GM18867 (cell line): ENCODE measurements around the gene DSTN.

Source experiments
- ATAC-seq: cut with Tn5 transposase; IDR thresholded peaks from one replicate; pipeline ENCODE4 v1.9.1; 2021; ENCODE audit warnings: mild to moderate bottlenecking, moderate library complexity; ENCODE audit not compliant: unreplicated experiment

Gene DSTN

GRCh38 chr20:17569616-17570346, at the start of gene DSTN:
Gene DSTN (plus strand): TSS chr20:17570075. CDS start chr20:17570209, 134 bp downstream.
- peak; percentile 93 for ATAC-seq

- no peak for ATAC-seq
These were observed 49.3 kb upstream of the DSTN start for GRCh38 chr20:17520583-17520982.

- ATAC-seq, result no peak
These were observed 47.3 kb upstream of the DSTN start for GRCh38 chr20:17522528-17522927.

- no peak for ATAC-seq
These were observed 46.5 kb upstream of the DSTN start for GRCh38 chr20:17523326-17523725.

GRCh38 chr20:17524560-17524959, 45.3 kb upstream of the DSTN start:
- no peak for ATAC-seq

- no peak for ATAC-seq
These were observed 44.7 kb upstream of the DSTN start for GRCh38 chr20:17525132-17525531.

- ATAC-seq, result peak; percentile 77
These were observed 44.2 kb upstream of the DSTN start for GRCh38 chr20:17525650-17526049.

GRCh38 chr20:17529586-17529985, 40.3 kb upstream of the DSTN start:
- no peak for ATAC-seq

- ATAC-seq, result no peak
These were observed 39.7 kb upstream of the DSTN start for GRCh38 chr20:17530153-17530552.

- ATAC-seq, result peak; percentile 66
These were observed 38.9 kb upstream of the DSTN start, which contains the start of gene BFSP1 for GRCh38 chr20:17530716-17531664. Gene BFSP1 (minus strand): TSS chr20:17531379. CDS start chr20:17531329, 50 bp downstream.

- no peak for ATAC-seq
These were observed 38.2 kb upstream of the DSTN start for GRCh38 chr20:17531665-17532025.

GRCh38 chr20:17533396-17533795, 36.5 kb upstream of the DSTN start:
- no peak for ATAC-seq

GRCh38 chr20:17534077-17534476, 35.8 kb upstream of the DSTN start:
- no peak for ATAC-seq

GRCh38 chr20:17536944-17537444, 32.9 kb upstream of the DSTN start:
- ATAC-seq, result peak; percentile 90

- ATAC-seq, result no peak
These were observed 31.9 kb upstream of the DSTN start for GRCh38 chr20:17537959-17538358.

GRCh38 chr20:17538517-17539170, 31.2 kb upstream of the DSTN start:
- peak; percentile 71 for ATAC-seq

- no peak for ATAC-seq
These were observed 28.3 kb upstream of the DSTN start for GRCh38 chr20:17541596-17541995.

- no peak for ATAC-seq
These were observed 27.9 kb upstream of the DSTN start for GRCh38 chr20:17541996-17542395.

- ATAC-seq, result no peak
These were observed 27.4 kb upstream of the DSTN start for GRCh38 chr20:17542481-17542880.

GRCh38 chr20:17542993-17543412, 26.9 kb upstream of the DSTN start:
- no peak for ATAC-seq

- no peak for ATAC-seq
These were observed 26.2 kb upstream of the DSTN start for GRCh38 chr20:17543531-17544131.
